K562 (cell line): ENCODE measurements around the gene TECPR2.

Source experiments
- BRCA1 ChIP-seq, 2 experiments: fragments of 450-650 bp in 1 of 2; sonication (generic) in 1 of 2; formaldehyde crosslinking in 1 of 2; IDR thresholded peaks; 2 replicates each; pipeline versions ENCODE4 v1.5.0 to v1.6.1; 2017 to 2020; ENCODE audit warnings: mild to moderate bottlenecking in 1 of 2, missing genetic modification reagents in 1 of 2
- CTBP1 ChIP-seq: fragments of 450-650 bp; IDR thresholded peaks from 2 replicates; pipeline ENCODE4 v1.6.1; 2016; ENCODE audit warnings: borderline replicate concordance
- FOS ChIP-seq: IDR thresholded peaks from 3 replicates; pipeline ENCODE4 v1.6.1; 2011; ENCODE audit not compliant: insufficient read length; ENCODE audit errors: extremely low read depth
- FOXK2 ChIP-seq, 2 experiments: fragments of 450-650 bp; IDR thresholded peaks in 1 of 2; conservative IDR thresholded peaks in 1 of 2; 2 replicates each; pipeline ENCODE4 v1.6.1; 2016; ENCODE audit warnings: low read depth in 2 of 2, mild to moderate bottlenecking in 1 of 2
- MYC ChIP-seq, 2 experiments: fragments of 250-450 bp in 1 of 2; sonication (Bioruptor Pico) in 1 of 2; IDR thresholded peaks; 2 replicates each; pipeline versions ENCODE4 v1.5.1 to v1.6.1; 2012 to 2021; ENCODE audit warnings: low read depth in 2 of 2, borderline replicate concordance in 1 of 2, improper control_type of control experiment in 1 of 2, low read length in 1 of 2, mild to moderate bottlenecking in 1 of 2, moderate library complexity in 1 of 2
- POLR2A ChIP-seq: fragments of 450-650 bp; conservative IDR thresholded peaks from 2 replicates; pipeline ENCODE4 v1.6.1; 2016
- SP1 ChIP-seq: sonication (generic); formaldehyde crosslinking; IDR thresholded peaks from 2 replicates; pipeline ENCODE4 v1.8.1; 2022; ENCODE audit warnings: mild to moderate bottlenecking, missing genetic modification reagents
- ZNF384 ChIP-seq: IDR thresholded peaks from 2 replicates; pipeline ENCODE4 v1.6.1; 2012; ENCODE audit warnings: low read depth, low read length, improper control_type of control experiment
- TF ChIP-seq, protein P1 (sequence below): fragments of 450-650 bp; IDR thresholded peaks from 2 replicates; pipeline ENCODE4 v1.7.1; 2018; ENCODE audit warnings: mild to moderate bottlenecking, low read depth; ENCODE audit not compliant: partially characterized antibody
- TF ChIP-seq, protein P2 (sequence below), 2 experiments: fragments of 450-650 bp in 1 of 2; sonication (generic) in 1 of 2; formaldehyde crosslinking in 1 of 2; IDR thresholded peaks in 1 of 2; conservative IDR thresholded peaks in 1 of 2; 2 replicates each; pipeline versions ENCODE4 v1.6.1 to v1.8.1; 2016 to 2023; ENCODE audit warnings: mild to moderate bottlenecking in 2 of 2, moderate library complexity in 2 of 2, inconsistent platforms in 1 of 2, missing genetic modification reagents in 1 of 2
- TF ChIP-seq, protein P3 (sequence below), 3 experiments: IDR thresholded peaks in 2 of 3; conservative IDR thresholded peaks in 1 of 3; 2 replicates each; pipeline ENCODE4 v1.5.1; 2011 to 2012; ENCODE audit warnings: low read length in 3 of 3, mild to moderate bottlenecking in 3 of 3, control low read depth in 2 of 3, improper control_type of control experiment in 1 of 3, inconsistent platforms in 1 of 3, low read depth in 1 of 3, mixed read lengths in 1 of 3, moderate library complexity in 1 of 3; ENCODE audit not compliant: insufficient read depth in 2 of 3

DNA sequence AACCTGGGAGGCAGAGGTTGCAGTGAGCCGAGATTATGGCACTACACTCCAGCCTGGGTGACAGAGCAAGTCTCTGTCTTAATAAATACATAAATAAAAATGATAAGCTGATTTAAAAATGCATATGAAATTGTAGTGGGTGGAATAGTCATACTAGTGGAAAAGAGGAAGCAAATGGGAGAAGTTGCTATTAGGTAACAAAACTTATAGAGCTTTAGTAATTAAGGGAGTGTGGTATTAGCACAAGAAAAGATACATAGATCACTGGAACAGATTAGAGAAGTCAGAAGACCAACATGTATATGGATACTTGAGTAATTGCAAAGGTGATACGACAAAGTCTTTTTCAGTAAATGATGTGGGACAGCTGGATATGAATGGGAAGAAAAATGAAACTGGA is 26.5 kb downstream of the TECPR2 start:
- TF ChIP-seq, protein P1, sequence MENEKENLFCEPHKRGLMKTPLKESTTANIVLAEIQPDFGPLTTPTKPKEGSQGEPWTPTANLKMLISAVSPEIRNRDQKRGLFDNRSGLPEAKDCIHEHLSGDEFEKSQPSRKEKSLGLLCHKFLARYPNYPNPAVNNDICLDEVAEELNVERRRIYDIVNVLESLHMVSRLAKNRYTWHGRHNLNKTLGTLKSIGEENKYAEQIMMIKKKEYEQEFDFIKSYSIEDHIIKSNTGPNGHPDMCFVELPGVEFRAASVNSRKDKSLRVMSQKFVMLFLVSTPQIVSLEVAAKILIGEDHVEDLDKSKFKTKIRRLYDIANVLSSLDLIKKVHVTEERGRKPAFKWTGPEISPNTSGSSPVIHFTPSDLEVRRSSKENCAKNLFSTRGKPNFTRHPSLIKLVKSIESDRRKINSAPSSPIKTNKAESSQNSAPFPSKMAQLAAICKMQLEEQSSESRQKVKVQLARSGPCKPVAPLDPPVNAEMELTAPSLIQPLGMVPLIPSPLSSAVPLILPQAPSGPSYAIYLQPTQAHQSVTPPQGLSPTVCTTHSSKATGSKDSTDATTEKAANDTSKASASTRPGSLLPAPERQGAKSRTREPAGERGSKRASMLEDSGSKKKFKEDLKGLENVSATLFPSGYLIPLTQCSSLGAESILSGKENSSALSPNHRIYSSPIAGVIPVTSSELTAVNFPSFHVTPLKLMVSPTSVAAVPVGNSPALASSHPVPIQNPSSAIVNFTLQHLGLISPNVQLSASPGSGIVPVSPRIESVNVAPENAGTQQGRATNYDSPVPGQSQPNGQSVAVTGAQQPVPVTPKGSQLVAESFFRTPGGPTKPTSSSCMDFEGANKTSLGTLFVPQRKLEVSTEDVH: no peak
- TF ChIP-seq, protein P2, sequence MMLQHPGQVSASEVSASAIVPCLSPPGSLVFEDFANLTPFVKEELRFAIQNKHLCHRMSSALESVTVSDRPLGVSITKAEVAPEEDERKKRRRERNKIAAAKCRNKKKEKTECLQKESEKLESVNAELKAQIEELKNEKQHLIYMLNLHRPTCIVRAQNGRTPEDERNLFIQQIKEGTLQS (IDR thresholded peaks at IDR 0.05): no peak
- TF ChIP-seq, protein P2 (CRISPR knock-in tag; conservative IDR thresholded peaks at IDR 0.05): no peak
- TF ChIP-seq POLR2A (no peak), BRCA1 (IDR thresholded peaks at IDR 0.05) (no peak), BRCA1 (CRISPR knock-in tag; IDR thresholded peaks at IDR 0.05) (no peak), CTBP1 (no peak), FOS (no peak), MYC (IDR thresholded peaks at IDR 0.05; ENCODE audit: low read depth, low read length) (no peak), MYC (CRISPR knock-in tag; IDR thresholded peaks at IDR 0.05; ENCODE audit: borderline replicate concordance, low read depth) (no peak), ZNF384 (no peak), FOXK2 (conservative IDR thresholded peaks at IDR 0.05 in 1 of 2, IDR thresholded peaks at IDR 0.05 in 1 of 2; ENCODE audit: low read depth in 2 of 2) (no peak), SP1 (CRISPR knock-in tag) (no peak)
- TF ChIP-seq, protein P3, sequence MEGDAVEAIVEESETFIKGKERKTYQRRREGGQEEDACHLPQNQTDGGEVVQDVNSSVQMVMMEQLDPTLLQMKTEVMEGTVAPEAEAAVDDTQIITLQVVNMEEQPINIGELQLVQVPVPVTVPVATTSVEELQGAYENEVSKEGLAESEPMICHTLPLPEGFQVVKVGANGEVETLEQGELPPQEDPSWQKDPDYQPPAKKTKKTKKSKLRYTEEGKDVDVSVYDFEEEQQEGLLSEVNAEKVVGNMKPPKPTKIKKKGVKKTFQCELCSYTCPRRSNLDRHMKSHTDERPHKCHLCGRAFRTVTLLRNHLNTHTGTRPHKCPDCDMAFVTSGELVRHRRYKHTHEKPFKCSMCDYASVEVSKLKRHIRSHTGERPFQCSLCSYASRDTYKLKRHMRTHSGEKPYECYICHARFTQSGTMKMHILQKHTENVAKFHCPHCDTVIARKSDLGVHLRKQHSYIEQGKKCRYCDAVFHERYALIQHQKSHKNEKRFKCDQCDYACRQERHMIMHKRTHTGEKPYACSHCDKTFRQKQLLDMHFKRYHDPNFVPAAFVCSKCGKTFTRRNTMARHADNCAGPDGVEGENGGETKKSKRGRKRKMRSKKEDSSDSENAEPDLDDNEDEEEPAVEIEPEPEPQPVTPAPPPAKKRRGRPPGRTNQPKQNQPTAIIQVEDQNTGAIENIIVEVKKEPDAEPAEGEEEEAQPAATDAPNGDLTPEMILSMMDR (IDR thresholded peaks at IDR 0.05 in 2 of 3, conservative IDR thresholded peaks at IDR 0.05 in 1 of 3; ENCODE audit: insufficient read depth in 2 of 3, low read depth in 1 of 3, low read length in 3 of 3): no peak
